ENCODE results near the gene SULT1C2.
"Not testable (repeated sequence)": the region's sequence is repeated elsewhere in the genome, so short reads cannot be mapped to it uniquely, and the experiment has no call there.

SULT1C2 gene

GRCh38 chr2:108330979-108331378 is 42.3 kb downstream of the SULT1C2 start:
- Histone ChIP-seq H3K27me3 (ENCODE audit: control insufficient read depth, insufficient read depth, low read length) (no peaks in the 10 kb centered on the region), H3K27ac (ENCODE audit: low read depth, low read length) (no peak overlapping the region), H3K4me3 (ENCODE audit: low read length) (no peak overlapping the region), H3K9ac (ENCODE audit: low read length) (no peak overlapping the region), H3K36me3 (ENCODE audit: control insufficient read depth, insufficient read depth, low read length) (no peaks in the 10 kb centered on the region), H3K4me1 (ENCODE audit: control insufficient read depth, insufficient read depth, low read length) (no peaks in the 10 kb centered on the region)

GRCh38 chr2:108345951-108346350 is 57.3 kb downstream of the SULT1C2 start:
- no peak overlapping the region for H3K4me3 ChIP-seq (ENCODE audit: low read length)
- no peaks in the 10 kb centered on the region for H3K36me3 ChIP-seq (ENCODE audit: control insufficient read depth, insufficient read depth, low read length)
- no peaks in the 10 kb centered on the region for H3K4me1 ChIP-seq (ENCODE audit: control insufficient read depth, insufficient read depth, low read length)
- no peak overlapping the region for H3K27ac ChIP-seq (ENCODE audit: low read depth, low read length)
- H3K9ac ChIP-seq (ENCODE audit: low read length): no peak overlapping the region
- H3K27me3 ChIP-seq (ENCODE audit: control insufficient read depth, insufficient read depth, low read length): no peaks in the 10 kb centered on the region

GRCh38 chr2:108346827-108347226 is 58.1 kb downstream of the SULT1C2 start:
- Histone ChIP-seq H3K27me3 (ENCODE audit: control insufficient read depth, insufficient read depth, low read length) (no peaks in the 10 kb centered on the region), H3K4me3 (ENCODE audit: low read length) (no peak overlapping the region), H3K27ac (ENCODE audit: low read depth, low read length) (no peak overlapping the region), H3K4me1 (ENCODE audit: control insufficient read depth, insufficient read depth, low read length) (no peaks in the 10 kb centered on the region), H3K36me3 (ENCODE audit: control insufficient read depth, insufficient read depth, low read length) (no peaks in the 10 kb centered on the region), H3K9ac (ENCODE audit: low read length) (no peak overlapping the region)

GRCh38 chr2:108347786-108348185 is 59.1 kb downstream of the SULT1C2 start:
- H3K4me1 ChIP-seq (ENCODE audit: control insufficient read depth, insufficient read depth, low read length): no peaks in the 10 kb centered on the region
- no peaks in the 10 kb centered on the region for H3K36me3 ChIP-seq (ENCODE audit: control insufficient read depth, insufficient read depth, low read length)
- H3K27ac ChIP-seq (ENCODE audit: low read depth, low read length): no peak overlapping the region
- no peaks in the 10 kb centered on the region for H3K27me3 ChIP-seq (ENCODE audit: control insufficient read depth, insufficient read depth, low read length)
- H3K4me3 ChIP-seq (ENCODE audit: low read length): no peak overlapping the region
- H3K9ac ChIP-seq (ENCODE audit: low read length): no peak overlapping the region

- no peak overlapping the region for H3K27ac ChIP-seq (ENCODE audit: low read depth, low read length)
- no peak overlapping the region for H3K9ac ChIP-seq (ENCODE audit: low read length)
- no peak overlapping the region for H3K4me3 ChIP-seq (ENCODE audit: low read length)
- H3K4me1 ChIP-seq (ENCODE audit: control insufficient read depth, insufficient read depth, low read length): no peaks in the 10 kb centered on the region
- H3K27me3 ChIP-seq (ENCODE audit: control insufficient read depth, insufficient read depth, low read length): no peaks in the 10 kb centered on the region
- H3K36me3 ChIP-seq (ENCODE audit: control insufficient read depth, insufficient read depth, low read length): no peaks in the 10 kb centered on the region
Measured at GRCh38 chr2:108348816-108349570, 60.3 kb downstream of the SULT1C2 start.

GRCh38 chr2:108349571-108349928 is 60.9 kb downstream of the SULT1C2 start:
- no peaks in the 10 kb centered on the region for H3K4me1 ChIP-seq (ENCODE audit: control insufficient read depth, insufficient read depth, low read length)
- no peak overlapping the region for H3K27ac ChIP-seq (ENCODE audit: low read depth, low read length)
- H3K4me3 ChIP-seq (ENCODE audit: low read length): no peak overlapping the region
- H3K9ac ChIP-seq (ENCODE audit: low read length): no peak overlapping the region
- no peaks in the 10 kb centered on the region for H3K27me3 ChIP-seq (ENCODE audit: control insufficient read depth, insufficient read depth, low read length)
- no peaks in the 10 kb centered on the region for H3K36me3 ChIP-seq (ENCODE audit: control insufficient read depth, insufficient read depth, low read length)

GRCh38 chr2:108351889-108352288 is 63.2 kb downstream of the SULT1C2 start:
- Histone ChIP-seq H3K4me1 (ENCODE audit: control insufficient read depth, insufficient read depth, low read length) (no peaks in the 10 kb centered on the region), H3K36me3 (ENCODE audit: control insufficient read depth, insufficient read depth, low read length) (no peaks in the 10 kb centered on the region), H3K4me3 (ENCODE audit: low read length) (no peak overlapping the region), H3K27ac (ENCODE audit: low read depth, low read length) (no peak overlapping the region), H3K9ac (ENCODE audit: low read length) (no peak overlapping the region), H3K27me3 (ENCODE audit: control insufficient read depth, insufficient read depth, low read length) (no peaks in the 10 kb centered on the region)

- Histone ChIP-seq H3K4me1 (ENCODE audit: control insufficient read depth, insufficient read depth, low read length) (no peaks in the 10 kb centered on the region), H3K9ac (ENCODE audit: low read length) (no peak overlapping the region), H3K36me3 (ENCODE audit: control insufficient read depth, insufficient read depth, low read length) (no peaks in the 10 kb centered on the region), H3K27me3 (ENCODE audit: control insufficient read depth, insufficient read depth, low read length) (no peaks in the 10 kb centered on the region), H3K4me3 (ENCODE audit: low read length) (no peak overlapping the region), H3K27ac (ENCODE audit: low read depth, low read length) (no peak overlapping the region)
Measured at GRCh38 chr2:108354136-108354535, 65.4 kb downstream of the SULT1C2 start.

- H3K27me3 ChIP-seq (ENCODE audit: control insufficient read depth, insufficient read depth, low read length): no peaks in the 10 kb centered on the region
- H3K4me3 ChIP-seq (ENCODE audit: low read length): no peak overlapping the region
- no peak overlapping the region for H3K9ac ChIP-seq (ENCODE audit: low read length)
- H3K4me1 ChIP-seq (ENCODE audit: control insufficient read depth, insufficient read depth, low read length): no peaks in the 10 kb centered on the region
- no peaks in the 10 kb centered on the region for H3K36me3 ChIP-seq (ENCODE audit: control insufficient read depth, insufficient read depth, low read length)
- no peak overlapping the region for H3K27ac ChIP-seq (ENCODE audit: low read depth, low read length)
Measured at GRCh38 chr2:108355906-108356734, 67.4 kb downstream of the SULT1C2 start.

GRCh38 chr2:108359336-108359735 is 70.6 kb downstream of the SULT1C2 start:
- H3K27ac ChIP-seq (ENCODE audit: low read depth, low read length); H3K27me3 ChIP-seq (ENCODE audit: control insufficient read depth, insufficient read depth, low read length); H3K4me3 ChIP-seq (ENCODE audit: low read length); H3K4me1 ChIP-seq (ENCODE audit: control insufficient read depth, insufficient read depth, low read length); H3K36me3 ChIP-seq (ENCODE audit: control insufficient read depth, insufficient read depth, low read length); H3K9ac ChIP-seq (ENCODE audit: low read length): not testable (repeated sequence)

All from rectal smooth muscle tissue (tissue), 1 donor.